ENCODE data around the gene AGPAT4.

DNA sequence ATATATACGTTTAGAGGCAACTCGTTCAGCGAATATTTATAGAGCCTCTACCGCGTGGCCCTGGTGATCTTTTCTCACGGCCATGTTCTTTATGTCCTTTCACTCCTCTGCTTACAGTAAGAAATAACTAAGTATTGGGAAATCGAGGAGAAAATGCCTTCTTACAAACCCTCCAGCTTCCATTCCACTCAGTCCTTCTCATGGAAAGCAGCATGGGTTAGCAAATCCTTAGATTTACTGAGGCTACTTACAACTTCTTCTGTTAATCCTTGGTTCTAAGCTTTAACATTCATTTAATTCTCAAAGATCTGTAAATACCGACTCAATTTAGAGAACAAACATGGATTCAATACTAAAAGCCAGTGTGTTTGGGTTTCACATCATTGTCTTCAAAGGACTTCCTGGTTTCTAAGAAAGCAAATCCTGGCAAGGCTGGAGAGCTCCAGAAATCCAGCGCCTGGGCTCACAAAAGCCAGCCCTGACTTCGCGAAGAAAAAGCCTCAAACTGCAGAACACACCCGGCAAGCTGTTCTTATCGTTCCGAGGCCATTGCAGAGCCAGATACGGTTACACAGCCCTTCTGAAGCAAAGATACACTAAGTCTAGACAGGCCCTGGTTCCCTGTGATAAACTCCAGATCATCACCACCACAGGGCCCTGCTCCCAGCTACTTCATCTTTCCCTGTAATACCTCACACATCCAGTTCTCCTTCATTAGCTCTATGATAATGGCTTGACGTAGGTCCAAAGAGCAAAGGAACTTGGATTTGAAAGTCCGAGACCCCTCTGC is 19.2 kb downstream of the AGPAT4 start:
- TF ChIP-seq, protein P1, sequence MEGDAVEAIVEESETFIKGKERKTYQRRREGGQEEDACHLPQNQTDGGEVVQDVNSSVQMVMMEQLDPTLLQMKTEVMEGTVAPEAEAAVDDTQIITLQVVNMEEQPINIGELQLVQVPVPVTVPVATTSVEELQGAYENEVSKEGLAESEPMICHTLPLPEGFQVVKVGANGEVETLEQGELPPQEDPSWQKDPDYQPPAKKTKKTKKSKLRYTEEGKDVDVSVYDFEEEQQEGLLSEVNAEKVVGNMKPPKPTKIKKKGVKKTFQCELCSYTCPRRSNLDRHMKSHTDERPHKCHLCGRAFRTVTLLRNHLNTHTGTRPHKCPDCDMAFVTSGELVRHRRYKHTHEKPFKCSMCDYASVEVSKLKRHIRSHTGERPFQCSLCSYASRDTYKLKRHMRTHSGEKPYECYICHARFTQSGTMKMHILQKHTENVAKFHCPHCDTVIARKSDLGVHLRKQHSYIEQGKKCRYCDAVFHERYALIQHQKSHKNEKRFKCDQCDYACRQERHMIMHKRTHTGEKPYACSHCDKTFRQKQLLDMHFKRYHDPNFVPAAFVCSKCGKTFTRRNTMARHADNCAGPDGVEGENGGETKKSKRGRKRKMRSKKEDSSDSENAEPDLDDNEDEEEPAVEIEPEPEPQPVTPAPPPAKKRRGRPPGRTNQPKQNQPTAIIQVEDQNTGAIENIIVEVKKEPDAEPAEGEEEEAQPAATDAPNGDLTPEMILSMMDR (conservative IDR thresholded peaks at IDR 0.05; ENCODE audit: low read depth, low read length), result no peak
- no peak for TF ChIP-seq EZH2 (IDR thresholded peaks at IDR 0.05; ENCODE audit: borderline replicate concordance, low read depth, low read length, poor library complexity, severe bottlenecking)

Data from A673 (cell line).